GM21390 (cell line): ENCODE data around the gene RERE.
"Not testable (repeated sequence)": the region's sequence is repeated elsewhere in the genome, so short reads cannot be mapped to it uniquely, and the experiment has no call there.

Experiments used
- ATAC-seq: cut with Tn5 transposase; IDR thresholded peaks from one replicate; pipeline ENCODE4 v1.9.1; 2021; ENCODE audit not compliant: unreplicated experiment

Gene RERE

DNA sequence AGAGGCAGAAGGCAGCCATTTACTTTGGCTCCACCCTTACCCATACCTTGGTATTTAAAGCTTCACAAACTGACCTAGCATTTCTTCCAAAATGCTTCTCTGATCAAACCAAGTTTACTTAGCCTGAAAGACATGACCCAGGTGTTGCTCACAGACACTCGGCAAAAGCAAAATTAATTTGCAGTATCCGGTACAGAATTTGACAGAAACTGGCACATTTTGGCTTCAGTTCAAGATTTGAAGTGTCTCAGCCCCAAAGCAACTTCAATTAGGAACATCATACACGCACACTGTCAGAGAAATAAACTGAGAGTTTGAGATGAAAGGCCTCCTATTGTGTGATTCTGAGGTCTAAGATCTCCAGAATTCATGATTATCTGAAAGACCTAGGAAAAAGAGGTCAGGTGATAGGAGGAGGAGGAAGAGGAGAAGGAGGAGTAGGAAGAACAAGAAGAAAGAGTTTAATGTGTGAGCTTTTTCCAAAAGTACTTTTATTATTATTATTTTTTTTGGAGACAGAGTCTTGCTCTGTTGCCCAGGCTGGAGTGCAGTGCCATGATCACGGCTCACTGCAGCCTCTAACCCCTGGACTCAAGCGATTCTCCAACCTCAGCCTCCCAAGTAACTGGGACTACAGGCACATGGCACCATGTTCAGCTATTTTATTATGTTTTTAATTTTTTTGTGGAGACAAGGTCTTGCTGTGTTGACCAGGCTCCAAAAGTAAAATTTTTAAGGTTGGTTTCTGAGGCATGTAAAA is 355.9 kb downstream of the RERE start:
- ATAC-seq: no peak

GRCh38 chr1:8460784-8461183 is 356.7 kb downstream of the RERE start:
- no peak for ATAC-seq

DNA sequence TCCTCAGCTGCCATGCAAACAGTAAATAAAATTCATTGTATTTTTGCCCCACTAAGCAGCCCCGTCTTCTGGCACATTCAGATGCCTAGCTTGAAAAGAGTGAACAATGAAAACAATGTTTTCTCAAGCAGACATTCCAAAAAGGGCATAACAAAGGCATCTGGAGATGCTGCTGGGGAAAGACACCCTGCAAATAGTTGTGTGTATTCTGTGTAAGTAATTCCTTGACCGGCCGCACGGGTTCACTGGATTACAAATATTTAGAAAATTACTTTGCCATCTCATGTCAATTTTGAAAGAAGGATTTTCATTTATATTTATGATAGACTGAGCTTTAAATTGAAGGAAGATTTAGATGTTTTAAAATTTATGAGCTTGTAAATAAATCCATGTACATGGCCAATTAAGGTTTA is 357.3 kb downstream of the RERE start:
- no peak for ATAC-seq

GRCh38 chr1:8458607-8459006 is 358.8 kb downstream of the RERE start:
- no peak for ATAC-seq

DNA sequence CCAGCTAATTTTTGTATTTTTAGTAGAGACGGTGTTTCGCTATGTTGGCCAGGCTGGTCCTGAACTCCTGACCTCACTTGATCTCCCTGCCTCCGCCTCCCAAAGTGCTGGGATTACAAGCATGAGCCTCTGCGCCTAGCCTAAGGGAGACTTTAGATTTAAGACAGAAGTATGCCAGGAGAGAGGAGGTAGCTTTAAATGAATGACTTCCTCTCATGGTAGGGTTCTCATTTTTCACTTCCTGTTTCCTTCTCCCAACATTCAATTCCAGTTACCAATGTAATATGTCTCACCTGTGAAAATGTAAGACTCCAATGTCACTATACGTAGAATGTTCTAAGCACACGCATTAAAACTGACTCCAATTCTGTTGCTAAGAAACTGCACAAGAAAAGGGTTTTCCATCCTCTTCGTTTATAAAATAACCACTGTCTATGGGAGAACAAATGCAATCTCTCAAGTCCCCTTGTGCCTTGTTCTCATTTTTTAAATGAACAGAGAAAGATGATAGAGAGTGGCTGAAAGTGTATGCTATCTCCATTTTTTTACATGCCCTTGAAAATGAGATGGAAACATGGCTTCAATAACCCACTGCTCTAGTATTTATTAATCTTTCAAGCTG is 359.6 kb downstream of the RERE start:
- ATAC-seq: no peak

- no peak for ATAC-seq
Measured at GRCh38 chr1:8456991-8457390, 360.4 kb downstream of the RERE start.

DNA sequence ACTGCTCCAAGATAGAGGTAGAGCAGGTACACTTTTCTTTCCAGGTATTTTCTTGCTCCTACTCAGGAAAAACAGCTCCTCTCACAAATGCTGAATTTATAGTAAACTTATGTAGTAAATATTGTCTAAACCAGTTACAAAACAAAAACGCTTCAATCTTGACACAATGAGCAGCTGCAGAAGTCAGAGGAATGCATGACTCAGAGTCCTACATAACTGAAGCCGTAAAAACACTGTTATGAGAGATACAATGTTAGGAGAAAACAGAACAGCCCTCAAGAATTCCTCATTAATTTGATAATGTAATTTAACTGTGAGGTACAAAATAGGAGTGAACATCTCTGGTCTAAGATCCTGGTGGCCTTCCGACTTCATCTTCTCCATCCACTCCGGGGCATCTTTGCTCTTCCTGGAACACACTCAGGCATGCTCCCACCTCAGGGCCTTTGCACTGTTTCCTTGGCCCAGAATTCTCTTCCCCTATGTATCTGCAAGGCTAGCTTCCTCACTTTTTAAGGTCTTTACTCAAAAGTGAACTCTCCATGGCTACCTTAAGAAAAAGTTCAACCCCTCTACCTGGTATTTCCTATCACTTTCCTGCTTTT is 361.0 kb downstream of the RERE start:
- no peak for ATAC-seq

GRCh38 chr1:8455700-8456307 is 361.6 kb downstream of the RERE start:
- ATAC-seq: no peak

DNA sequence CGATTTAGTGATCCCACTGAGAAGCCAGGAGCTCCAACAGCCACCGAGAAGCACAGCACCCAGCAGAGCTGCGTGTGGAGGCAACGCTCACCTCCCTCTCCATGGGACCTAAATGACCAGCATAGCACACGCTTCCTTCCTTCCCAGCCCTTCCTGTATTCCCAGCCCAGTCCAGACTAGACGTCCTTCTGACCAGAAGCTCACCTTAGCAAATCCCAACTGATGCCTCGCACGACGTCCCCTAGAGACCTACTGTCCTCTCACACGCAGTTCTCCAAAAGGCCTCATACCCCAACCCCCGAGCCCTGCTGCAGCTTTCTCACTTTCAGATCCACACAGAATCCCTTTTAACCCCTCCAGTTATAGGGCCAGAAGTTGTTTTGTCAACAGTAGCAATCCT is 367.1 kb downstream of the RERE start:
- no peak for ATAC-seq

DNA sequence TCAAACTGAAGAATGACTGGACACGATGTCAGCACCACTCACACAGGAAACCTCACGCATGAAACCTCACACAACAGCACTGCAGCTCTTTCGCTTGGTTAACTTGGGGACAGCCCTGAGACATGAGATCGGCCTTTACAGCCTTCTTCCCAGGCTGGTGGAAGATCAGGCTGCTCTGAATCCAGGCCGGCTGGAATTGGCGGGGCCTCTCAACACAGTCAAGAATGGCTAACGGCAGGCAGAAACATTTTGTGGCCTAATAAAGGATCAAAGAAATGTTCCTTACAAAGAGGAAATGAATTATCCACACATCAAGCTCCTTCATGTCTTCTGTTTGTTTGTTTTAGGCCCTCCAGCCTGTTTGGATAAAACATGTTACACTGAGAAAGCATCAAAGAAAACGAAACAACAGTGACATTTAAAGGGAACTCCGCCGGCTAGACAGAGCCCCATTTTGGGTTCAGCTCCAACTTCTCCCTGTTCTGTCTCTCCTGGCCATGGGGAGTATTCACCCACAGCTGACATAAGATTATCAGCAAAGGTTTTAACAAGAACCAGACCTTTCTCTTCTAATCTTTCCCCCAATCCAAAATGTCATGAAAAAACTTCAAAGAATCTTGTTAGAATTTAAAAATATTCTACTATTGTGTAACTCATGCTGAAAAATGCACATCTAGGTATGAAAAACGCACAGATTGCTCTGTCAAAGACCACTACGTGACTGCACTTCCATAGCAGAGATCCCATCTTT is 368.4 kb downstream of the RERE start:
- no peak for ATAC-seq

GRCh38 chr1:8448505-8448904 is 368.9 kb downstream of the RERE start:
- ATAC-seq: not testable (repeated sequence)

GRCh38 chr1:8447616-8448150 is 369.8 kb downstream of the RERE start:
- no peak for ATAC-seq

DNA sequence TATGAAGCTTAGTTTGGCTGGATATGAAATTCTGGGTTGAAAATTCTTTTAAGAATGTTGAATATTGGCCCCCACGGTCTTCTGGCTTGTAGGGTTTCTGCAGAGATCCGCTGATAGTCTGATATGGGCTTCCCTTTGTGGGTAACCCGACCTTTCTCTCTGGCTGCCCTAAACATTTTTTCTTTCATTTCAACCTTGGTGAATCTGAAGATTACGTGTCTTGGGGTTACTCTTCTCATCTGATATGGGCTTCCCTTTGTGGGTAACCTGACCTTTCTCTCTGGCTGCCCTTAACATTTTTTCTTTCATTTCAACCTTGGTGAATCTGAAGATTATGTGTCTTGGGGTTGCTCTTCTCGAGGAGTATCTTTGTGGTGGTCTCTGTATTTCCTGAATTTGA is 371.3 kb downstream of the RERE start:
- ATAC-seq: not testable (repeated sequence)

GRCh38 chr1:8443558-8444194 is 373.8 kb downstream of the RERE start:
- no peak for ATAC-seq

DNA sequence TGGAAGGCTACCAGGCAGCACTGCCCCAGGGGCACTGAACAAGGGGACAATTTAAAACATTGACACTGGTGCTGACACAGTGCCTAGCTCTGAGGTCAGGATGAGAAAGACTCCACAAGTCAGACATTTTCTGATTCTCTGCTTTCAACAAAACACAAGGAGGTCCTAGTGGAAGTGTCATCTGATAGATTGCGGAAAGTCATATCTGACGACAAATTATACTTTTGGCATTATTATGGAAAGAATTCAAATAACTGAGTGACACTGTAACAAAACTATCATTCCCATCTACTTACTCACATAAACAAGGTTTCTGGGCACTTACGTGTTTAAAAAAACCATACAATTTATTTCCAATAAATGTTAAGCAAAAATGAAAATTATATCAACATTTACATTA is 376.0 kb downstream of the RERE start:
- no peak for ATAC-seq

- no peak for ATAC-seq
Measured at GRCh38 chr1:8439015-8439702, 378.3 kb downstream of the RERE start.

DNA sequence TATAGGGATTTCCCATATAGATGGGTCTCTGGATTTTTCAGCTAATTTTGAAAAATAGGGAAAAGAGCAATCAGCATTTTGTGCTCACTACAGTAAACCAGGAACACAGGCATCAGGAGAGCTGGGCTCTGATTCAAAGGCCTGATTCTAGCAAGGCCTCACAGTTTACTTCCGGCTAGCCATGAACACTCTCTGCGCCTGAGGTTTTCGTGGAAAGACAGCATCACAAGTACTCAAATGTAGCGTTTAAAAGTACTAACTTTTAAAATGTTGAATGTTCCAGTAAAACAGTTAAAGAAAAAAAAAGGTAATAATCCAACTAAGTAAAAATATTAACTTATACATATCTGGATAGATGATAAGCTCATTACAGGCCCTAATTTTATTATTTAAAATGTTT is 379.0 kb downstream of the RERE start:
- ATAC-seq: no peak

DNA sequence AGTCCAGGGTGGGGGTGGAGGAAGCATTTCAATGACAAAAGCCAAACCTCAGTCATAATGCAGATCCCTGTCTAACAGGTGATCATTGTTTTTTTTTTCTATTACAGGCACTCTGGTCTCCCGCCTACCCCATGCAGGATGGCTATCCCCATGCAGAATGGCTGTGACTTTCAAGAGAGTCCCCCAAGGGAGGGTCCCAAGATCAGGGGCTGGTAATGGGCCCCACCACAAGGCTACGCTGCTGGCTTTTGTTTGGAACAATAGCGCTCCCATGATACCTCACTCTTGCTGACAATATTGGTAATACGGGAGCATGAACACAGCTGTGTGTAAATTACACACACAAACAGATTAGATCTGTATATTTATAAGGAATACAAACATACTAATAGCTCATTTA is 380.1 kb downstream of the RERE start:
- no peak for ATAC-seq

- ATAC-seq: no peak
Measured at GRCh38 chr1:8435569-8436071, 381.8 kb downstream of the RERE start.

GRCh38 chr1:8434101-8434500 is 383.3 kb downstream of the RERE start:
- no peak for ATAC-seq
